Activated CD4-positive, alpha-beta T cell treated with anti-CD3 and anti-CD28 coated beads for 36 hours (primary cell): ENCODE measurements around the gene PTPRG. TPM values are rescaled to one million over a fixed set of nuclear protein-coding genes. Genes with fewer than 3 reads are reported as not detected.

Experiments used
- ATAC-seq: fragments of 200-7000 bp; cut with Tn5 transposase; one replicate; pipeline ENCODE4 v1.10.0; 2021; ENCODE audit warnings: mild to moderate bottlenecking, moderate library complexity
- CTCF ChIA-PET: fragments of 350-600 bp; sonication (Branson Sonifier 250); formaldehyde crosslinking; loops from one replicate; lab custom pipeline; 2021; ENCODE audit warnings: antibody characterized with exemption; lab: Charles Lee
- POLR2A ChIA-PET: fragments of 350-600 bp; sonication (Branson Sonifier 250); formaldehyde crosslinking; loops from one replicate; lab custom pipeline; 2021; ENCODE audit warnings: antibody characterized with exemption, inconsistent platforms; lab: Charles Lee
- DNase-seq: peaks from one replicate; pipeline ENCODE4 v3.0.0-alpha.2; 2020
- H3K27ac Mint-ChIP-seq: one replicate; pipeline ENCODE4 v1.8.0; 2021; ENCODE audit warnings: mixed read lengths
- H3K27me3 Mint-ChIP-seq: one replicate; pipeline ENCODE4 v1.8.0; 2021; ENCODE audit warnings: mixed read lengths
- H3K36me3 Mint-ChIP-seq: one replicate; pipeline ENCODE4 v1.8.0; 2021; ENCODE audit warnings: low read depth, mixed read lengths
- H3K4me1 Mint-ChIP-seq: one replicate; pipeline ENCODE4 v1.8.0; 2021; ENCODE audit warnings: mixed read lengths
- H3K4me3 Mint-ChIP-seq: one replicate; pipeline ENCODE4 v1.8.0; 2021; ENCODE audit warnings: mild to moderate bottlenecking, moderate library complexity, mixed read lengths
- H3K9me3 Mint-ChIP-seq: one replicate; pipeline ENCODE4 v1.8.0; 2021; ENCODE audit warnings: low read depth, mixed read lengths
- intact Hi-C, 2 experiments: fragments of 100-400 bp; cut with DNase I in 1 of 2; cut with micrococcal nuclease in 1 of 2; formaldehyde crosslinking; loops; one replicate each; pipeline versions ENCODE4 v1.14.2 to v1.15.1; 2022 to 2024; cut with DNase I, micrococcal nuclease
- total RNA-seq, 2 experiments: library from RNA; stranded (reverse); gene quantifications; one replicate each; pipeline ENCODE4 v1.2.3, GENCODE V29; 2021

The PTPRG gene
- total RNA-seq, 2 experiments from 2014 or later: 0.32 to 0.33 TPM

DNA sequence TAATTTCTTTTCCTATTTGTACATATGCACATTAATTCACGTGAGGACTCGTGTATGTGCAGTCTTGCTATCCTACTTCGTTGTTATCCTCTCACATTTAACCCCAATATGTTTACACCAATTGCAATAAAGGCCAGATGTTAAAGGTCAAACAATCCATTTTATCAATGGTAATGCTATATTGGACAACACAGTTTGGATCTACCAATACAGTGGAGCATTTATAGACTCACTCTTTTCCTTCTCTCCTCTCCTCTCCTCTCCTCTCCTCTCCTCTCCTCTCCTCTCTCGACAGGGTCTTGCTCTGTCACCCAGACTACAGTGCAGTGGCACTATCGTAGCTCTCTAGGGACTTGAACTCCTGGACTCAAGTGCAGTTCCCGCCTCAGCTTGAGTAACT lies 324.0 kb downstream of the PTPRG start:
- Mint-ChIP-seq H3K27ac (no peak overlapping the region), H3K36me3 (no peaks in the 10 kb centered on the region), H3K27me3 (peaks cover 3% of the 10 kb centered on the region), H3K4me1 (no peaks in the 10 kb centered on the region), H3K4me3 (no peak overlapping the region), H3K9me3 (no peaks in the 10 kb centered on the region)
- intact Hi-C loops: no loop called here
- no peak for ATAC-seq
- ChIA-PET CTCF (no interaction called here), POLR2A (no interaction called here)
- no peak for DNase-seq

DNA sequence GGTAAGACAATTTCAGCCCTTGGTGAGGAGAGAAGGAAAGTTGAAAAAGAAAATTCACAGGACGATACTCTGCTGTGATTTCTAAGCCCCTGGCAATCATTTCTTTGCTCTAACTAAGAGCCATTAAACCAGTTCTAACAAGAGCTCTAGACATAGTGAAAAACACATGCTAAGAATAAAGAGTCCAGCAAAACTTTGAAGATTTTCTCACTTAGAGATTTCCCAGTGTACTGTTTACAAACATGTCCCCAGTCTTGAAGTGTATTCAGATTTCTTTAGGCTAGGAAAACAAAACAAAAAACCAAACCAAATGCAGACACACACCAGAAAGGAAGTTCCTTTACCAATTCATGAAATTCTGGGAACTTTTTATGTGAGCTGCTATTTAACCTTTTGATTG lies 325.8 kb downstream of the PTPRG start:
- H3K9me3 Mint-ChIP-seq: no peaks in the 10 kb centered on the region
- H3K27me3 Mint-ChIP-seq: peaks cover 6% of the 10 kb centered on the region
- POLR2A ChIA-PET: no interaction called here
- ATAC-seq (no peak), DNase-seq (no peak)
- H3K4me1 Mint-ChIP-seq: no peaks in the 10 kb centered on the region
- no peaks in the 10 kb centered on the region for H3K36me3 Mint-ChIP-seq
- CTCF ChIA-PET: no interaction called here
- intact Hi-C loops: no loop called here
- no peak overlapping the region for H3K4me3 Mint-ChIP-seq
- H3K27ac Mint-ChIP-seq: no peak overlapping the region

DNA sequence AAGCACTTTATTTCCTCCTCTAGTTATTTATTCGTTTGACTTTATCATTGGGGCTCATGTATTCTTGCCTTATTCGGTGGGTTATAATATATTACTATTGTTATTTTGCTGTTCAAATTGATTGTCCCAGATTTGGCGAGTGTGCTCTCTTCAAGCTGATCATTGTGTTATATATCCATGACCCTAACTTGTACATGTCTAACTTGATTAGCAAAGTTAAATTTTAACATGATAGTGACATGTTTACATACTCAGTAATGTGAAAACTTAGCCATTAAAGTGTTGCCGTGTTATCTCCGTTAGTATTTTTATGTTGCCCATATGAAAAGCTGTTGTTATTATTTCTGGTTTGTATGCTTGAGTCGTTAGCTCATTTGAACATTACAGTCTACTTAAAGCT lies 327.9 kb downstream of the PTPRG start:
- CTCF ChIA-PET: interaction anchor here (0.6 kb wide), 1 partner anchor 1344 kb away, joined by 3 read pairs; no protein-coding TSS in a partner anchor
- H3K27me3 Mint-ChIP-seq: peaks cover 6% of the 10 kb centered on the region
- POLR2A ChIA-PET: no interaction called here
- intact Hi-C loops: no loop called here
- no peaks in the 10 kb centered on the region for H3K36me3 Mint-ChIP-seq
- H3K4me3 Mint-ChIP-seq: no peak overlapping the region
- H3K9me3 Mint-ChIP-seq: no peaks in the 10 kb centered on the region
- H3K27ac Mint-ChIP-seq: no peak overlapping the region
- ATAC-seq (no peak), DNase-seq (no peak)
- peaks cover 3% of the 10 kb centered on the region for H3K4me1 Mint-ChIP-seq

DNA sequence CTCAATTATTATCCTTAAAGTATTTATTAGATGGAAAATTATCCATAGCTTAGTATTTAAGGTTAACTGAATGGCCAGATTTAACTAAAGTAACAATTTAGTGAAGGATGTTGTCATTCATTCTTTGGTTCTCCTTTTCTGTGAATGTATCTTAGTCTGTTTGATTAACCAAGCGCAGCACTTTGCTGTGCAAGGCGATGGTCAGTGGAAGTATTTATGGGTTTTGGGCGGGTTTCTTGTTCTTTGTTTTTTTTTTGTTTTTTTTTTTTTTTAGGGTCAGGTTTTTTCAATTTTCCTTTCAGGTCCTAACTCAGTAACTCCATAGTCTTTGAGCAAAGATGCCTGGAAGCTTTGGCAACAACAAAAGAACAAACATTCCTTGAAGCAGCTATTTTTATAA lies 328.8 kb downstream of the PTPRG start:
- intact Hi-C loops: no loop called here
- ChIA-PET CTCF (interaction anchor here (0.9 kb wide), 1 partner anchor 70 kb away, joined by 3 read pairs; no protein-coding TSS in a partner anchor), POLR2A (no interaction called here)
- Mint-ChIP-seq H3K27ac (no peak overlapping the region), H3K4me3 (no peak overlapping the region), H3K9me3 (no peaks in the 10 kb centered on the region), H3K4me1 (peaks cover 12% of the 10 kb centered on the region), H3K27me3 (peaks cover 6% of the 10 kb centered on the region), H3K36me3 (no peaks in the 10 kb centered on the region)
- ATAC-seq: no peak
- no peak for DNase-seq

- ATAC-seq: no peak
- POLR2A ChIA-PET: no interaction called here
- Mint-ChIP-seq H3K27ac (no peak overlapping the region), H3K4me3 (no peak overlapping the region), H3K36me3 (no peaks in the 10 kb centered on the region), H3K27me3 (peaks cover 6% of the 10 kb centered on the region), H3K9me3 (no peaks in the 10 kb centered on the region), H3K4me1 (peaks cover 16% of the 10 kb centered on the region)
- DNase-seq: no peak
- CTCF ChIA-PET: interaction anchor here (0.9 kb wide), 1 partner anchor 70 kb away, joined by 3 read pairs; no protein-coding TSS in a partner anchor
- intact Hi-C loops: no loop called here
Measured at GRCh38 chr3:61890586-61890985, 329.2 kb downstream of the PTPRG start.

GRCh38 chr3:61892891-61893290 lies 331.5 kb downstream of the PTPRG start:
- peaks cover 6% of the 10 kb centered on the region for H3K27me3 Mint-ChIP-seq
- CTCF ChIA-PET: no interaction called here
- H3K4me3 Mint-ChIP-seq: no peak overlapping the region
- no peak overlapping the region for H3K27ac Mint-ChIP-seq
- H3K36me3 Mint-ChIP-seq: no peaks in the 10 kb centered on the region
- DNase-seq (no peak), ATAC-seq (no peak)
- peaks cover 16% of the 10 kb centered on the region for H3K4me1 Mint-ChIP-seq
- intact Hi-C loops: no loop called here
- POLR2A ChIA-PET: no interaction called here
- no peaks in the 10 kb centered on the region for H3K9me3 Mint-ChIP-seq

DNA sequence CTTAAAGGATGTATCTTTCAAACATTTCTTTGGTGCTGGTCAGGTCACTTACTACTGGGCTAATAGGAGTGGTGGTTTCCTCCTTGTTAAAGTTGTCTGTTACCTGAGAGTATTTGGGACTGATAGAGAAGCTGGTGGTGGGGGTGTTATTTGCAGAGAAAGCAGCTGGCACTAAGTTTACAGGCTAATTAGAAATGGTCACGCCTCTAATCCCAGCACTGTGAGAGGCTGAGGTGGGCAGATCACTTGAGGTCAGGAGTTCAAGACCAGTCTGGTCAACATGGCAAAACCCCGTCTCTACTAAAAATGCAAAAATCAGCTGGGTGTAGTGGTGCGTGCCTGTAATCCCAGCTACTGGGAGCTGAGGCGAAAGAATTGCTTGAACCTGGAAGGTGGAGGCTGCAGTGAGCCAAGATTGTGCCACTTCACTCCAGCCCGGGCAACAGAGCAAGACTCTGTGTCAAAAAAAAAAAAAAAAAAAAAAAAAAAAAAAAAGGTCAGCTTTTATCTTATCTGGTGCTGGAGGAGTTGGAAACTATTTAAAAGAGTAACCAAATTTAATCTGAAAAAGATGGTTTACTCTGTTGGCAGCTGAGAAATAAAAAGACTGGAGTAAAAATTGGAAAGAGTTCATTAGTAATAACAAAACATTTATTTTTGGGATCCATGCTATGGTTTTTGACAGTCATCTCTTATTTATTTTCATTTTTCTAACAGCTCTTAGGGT lies 332.6 kb downstream of the PTPRG start:
- ChIA-PET POLR2A (no interaction called here), CTCF (no interaction called here)
- H3K27me3 Mint-ChIP-seq: peaks cover 7% of the 10 kb centered on the region
- no peak for ATAC-seq
- H3K9me3 Mint-ChIP-seq: no peaks in the 10 kb centered on the region
- H3K27ac Mint-ChIP-seq: no peak overlapping the region
- intact Hi-C loops: no loop called here
- no peak for DNase-seq
- no peaks in the 10 kb centered on the region for H3K36me3 Mint-ChIP-seq
- peaks cover 16% of the 10 kb centered on the region for H3K4me1 Mint-ChIP-seq
- no peak overlapping the region for H3K4me3 Mint-ChIP-seq

- ATAC-seq (peak; percentile 97), DNase-seq (peak; percentile 82)
- Mint-ChIP-seq H3K36me3 (no peaks in the 10 kb centered on the region), H3K27me3 (peaks cover 10% of the 10 kb centered on the region), H3K9me3 (no peaks in the 10 kb centered on the region), H3K4me3 (no peak overlapping the region), H3K4me1 (peaks cover 16% of the 10 kb centered on the region), H3K27ac (no peak overlapping the region)
- ChIA-PET CTCF (interaction anchor here (0.6 to 0.7 kb wide), 2 partner anchors 12 to 48 kb away, joined by 3 to 4 read pairs; no protein-coding TSS in a partner anchor), POLR2A (no interaction called here)
- intact Hi-C loops: no loop called here
Measured at GRCh38 chr3:61894988-61895935, 333.9 kb downstream of the PTPRG start.

DNA sequence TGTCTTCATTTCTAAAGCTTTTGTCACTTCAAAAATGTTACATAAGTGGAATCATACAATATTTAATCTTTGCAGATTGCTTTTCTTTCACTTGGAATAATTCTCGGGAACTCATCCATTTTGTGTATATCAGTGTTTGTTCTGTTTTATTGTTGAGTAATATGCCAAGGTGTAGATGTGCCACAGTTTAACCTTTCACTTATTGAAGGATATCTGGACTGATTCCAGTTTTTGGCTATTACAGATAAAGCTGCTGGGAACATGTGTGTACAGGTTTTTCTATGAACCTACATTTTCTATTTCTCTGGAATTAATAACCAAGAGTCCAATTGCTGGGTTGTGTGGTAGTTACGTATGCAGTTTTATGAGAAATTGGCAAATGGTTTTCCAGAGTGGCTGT lies 334.9 kb downstream of the PTPRG start:
- Mint-ChIP-seq H3K4me1 (peaks cover 16% of the 10 kb centered on the region), H3K9me3 (no peaks in the 10 kb centered on the region), H3K4me3 (no peak overlapping the region), H3K36me3 (no peaks in the 10 kb centered on the region), H3K27me3 (peaks cover 9% of the 10 kb centered on the region), H3K27ac (no peak overlapping the region)
- DNase-seq (no peak), ATAC-seq (no peak)
- ChIA-PET POLR2A (no interaction called here), CTCF (no interaction called here)
- intact Hi-C loops: no loop called here

GRCh38 chr3:61897848-61898247 lies 336.5 kb downstream of the PTPRG start:
- Mint-ChIP-seq H3K9me3 (no peaks in the 10 kb centered on the region), H3K4me1 (peaks cover 16% of the 10 kb centered on the region), H3K27me3 (peaks cover 9% of the 10 kb centered on the region), H3K27ac (no peak overlapping the region), H3K36me3 (no peaks in the 10 kb centered on the region), H3K4me3 (no peak overlapping the region)
- no peak for ATAC-seq
- POLR2A ChIA-PET: no interaction called here
- intact Hi-C loops: no loop called here
- CTCF ChIA-PET: no interaction called here
- no peak for DNase-seq

GRCh38 chr3:61899700-61900462 lies 338.5 kb downstream of the PTPRG start:
- intact Hi-C loops: no loop called here
- H3K36me3 Mint-ChIP-seq: no peaks in the 10 kb centered on the region
- DNase-seq (no peak), ATAC-seq (no peak)
- peaks cover 8% of the 10 kb centered on the region for H3K27me3 Mint-ChIP-seq
- peaks cover 7% of the 10 kb centered on the region for H3K4me1 Mint-ChIP-seq
- ChIA-PET CTCF (no interaction called here), POLR2A (no interaction called here)
- H3K27ac Mint-ChIP-seq: no peak overlapping the region
- no peak overlapping the region for H3K4me3 Mint-ChIP-seq
- no peaks in the 10 kb centered on the region for H3K9me3 Mint-ChIP-seq
